Activated B cell treated with CpG ODN at 0.5 μM for 24 hours (primary cell): ENCODE data around the gene AQP9. TPM values are rescaled to one million over a fixed set of nuclear protein-coding genes. Genes with fewer than 3 reads are reported as not detected.

Experiments used
- ATAC-seq: fragments of 200-7000 bp; cut with Tn5 transposase; one replicate; pipeline ENCODE4 v1.10.0; 2021; ENCODE audit warnings: low read depth, mild to moderate bottlenecking, moderate library complexity
- CTCF ChIA-PET: fragments of 350-600 bp; sonication (Branson Sonifier 250); formaldehyde crosslinking; loops from one replicate; lab custom pipeline; 2021; ENCODE audit warnings: antibody characterized with exemption; lab: Charles Lee
- POLR2A ChIA-PET: fragments of 350-600 bp; sonication (Branson Sonifier 250); formaldehyde crosslinking; loops from one replicate; lab custom pipeline; 2021; ENCODE audit warnings: antibody characterized with exemption; lab: Charles Lee
- DNase-seq: peaks from one replicate; pipeline ENCODE4 v3.0.0; 2022
- H3K27ac Mint-ChIP-seq: one replicate; pipeline ENCODE4 v1.8.0; 2020; ENCODE audit warnings: mixed read lengths
- H3K27me3 Mint-ChIP-seq: one replicate; pipeline ENCODE4 v1.8.0; 2021; ENCODE audit warnings: mixed read lengths
- H3K36me3 Mint-ChIP-seq: one replicate; pipeline ENCODE4 v1.8.0; 2021; ENCODE audit warnings: low read depth, mixed read lengths
- H3K4me1 Mint-ChIP-seq: one replicate; pipeline ENCODE4 v1.8.0; 2021; ENCODE audit warnings: mixed read lengths
- H3K4me3 Mint-ChIP-seq: one replicate; pipeline ENCODE4 v1.8.0; 2020; ENCODE audit warnings: mild to moderate bottlenecking, mixed read lengths
- H3K9me3 Mint-ChIP-seq: one replicate; pipeline ENCODE4 v1.8.0; 2020; ENCODE audit warnings: mixed read lengths
- intact Hi-C: fragments of 100-400 bp; cut with micrococcal nuclease; formaldehyde crosslinking; loops from one replicate; pipeline ENCODE4 v1.15.1; 2024
- total RNA-seq: library from RNA; stranded (reverse); gene quantifications from 2 replicates; pipeline ENCODE4 v1.2.3, GENCODE V29; 2022
- TF ChIP-seq, protein P1 (sequence below): fragments of 200-600 bp; IDR thresholded peaks from one replicate; pipeline ENCODE4 v1.8.0; 2022; ENCODE audit warnings: antibody characterized with exemption, mild to moderate bottlenecking

The AQP9 gene
- total RNA-seq, 1 donor from 2014 or later, result not detected

DNA sequence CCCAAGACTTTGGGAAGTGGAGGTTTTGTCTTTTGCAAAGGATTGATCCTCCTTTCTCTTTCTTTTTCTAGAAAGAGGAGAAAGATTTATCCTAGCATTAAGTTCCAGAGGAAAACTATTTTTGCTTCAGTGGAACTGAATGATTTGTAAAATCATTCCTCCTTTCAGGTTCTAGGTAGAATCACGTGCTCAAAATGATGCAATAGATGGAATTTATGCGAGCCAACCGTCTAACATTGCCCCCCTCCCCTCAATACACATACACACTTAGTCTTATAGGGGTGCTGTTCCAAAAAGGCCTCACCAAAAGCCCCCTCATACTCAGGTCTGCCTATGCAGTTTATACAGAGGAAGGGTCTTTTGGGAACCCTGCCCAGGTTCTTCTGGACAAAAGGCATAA is 85.3 kb downstream of the AQP9 start:
- intact Hi-C loops, result no loop called here
- no peaks in the 10 kb centered on the region for H3K4me1 Mint-ChIP-seq
- no peak overlapping the region for H3K4me3 Mint-ChIP-seq
- no peak overlapping the region for H3K27ac Mint-ChIP-seq
- H3K27me3 Mint-ChIP-seq, result peaks cover 7% of the 10 kb centered on the region
- H3K36me3 Mint-ChIP-seq, result no peaks in the 10 kb centered on the region
- H3K9me3 Mint-ChIP-seq, result peaks cover 6% of the 10 kb centered on the region
- no peak for DNase-seq
- ATAC-seq, result no peak
- POLR2A ChIA-PET, result no interaction called here
- TF ChIP-seq, protein P1, sequence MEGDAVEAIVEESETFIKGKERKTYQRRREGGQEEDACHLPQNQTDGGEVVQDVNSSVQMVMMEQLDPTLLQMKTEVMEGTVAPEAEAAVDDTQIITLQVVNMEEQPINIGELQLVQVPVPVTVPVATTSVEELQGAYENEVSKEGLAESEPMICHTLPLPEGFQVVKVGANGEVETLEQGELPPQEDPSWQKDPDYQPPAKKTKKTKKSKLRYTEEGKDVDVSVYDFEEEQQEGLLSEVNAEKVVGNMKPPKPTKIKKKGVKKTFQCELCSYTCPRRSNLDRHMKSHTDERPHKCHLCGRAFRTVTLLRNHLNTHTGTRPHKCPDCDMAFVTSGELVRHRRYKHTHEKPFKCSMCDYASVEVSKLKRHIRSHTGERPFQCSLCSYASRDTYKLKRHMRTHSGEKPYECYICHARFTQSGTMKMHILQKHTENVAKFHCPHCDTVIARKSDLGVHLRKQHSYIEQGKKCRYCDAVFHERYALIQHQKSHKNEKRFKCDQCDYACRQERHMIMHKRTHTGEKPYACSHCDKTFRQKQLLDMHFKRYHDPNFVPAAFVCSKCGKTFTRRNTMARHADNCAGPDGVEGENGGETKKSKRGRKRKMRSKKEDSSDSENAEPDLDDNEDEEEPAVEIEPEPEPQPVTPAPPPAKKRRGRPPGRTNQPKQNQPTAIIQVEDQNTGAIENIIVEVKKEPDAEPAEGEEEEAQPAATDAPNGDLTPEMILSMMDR, result no peak
- CTCF ChIA-PET, result interaction anchor here (1.3 kb wide), 1 partner anchor 1305 kb away, joined by 3 read pairs; no protein-coding TSS in a partner anchor

DNA sequence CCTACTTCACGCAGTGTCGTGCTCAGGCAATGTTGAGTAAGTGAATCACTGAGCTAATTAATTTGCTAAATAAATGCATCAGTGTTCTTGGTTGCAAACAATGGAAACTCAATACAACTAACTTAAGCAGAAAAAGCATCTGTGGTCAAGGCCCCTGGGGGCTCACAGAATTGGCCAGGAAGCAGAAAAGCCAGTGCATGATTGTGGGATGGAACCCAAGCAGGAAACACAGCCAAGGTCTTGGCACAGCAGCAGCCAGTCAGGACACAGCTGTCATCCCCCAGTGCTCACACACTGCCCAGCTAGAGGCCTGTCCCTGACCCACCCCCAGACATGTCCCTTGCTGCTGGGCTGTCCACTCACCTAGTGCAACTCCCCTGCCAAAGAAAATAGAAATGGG is 85.9 kb downstream of the AQP9 start:
- Mint-ChIP-seq H3K4me3 (no peak overlapping the region), H3K27ac (no peak overlapping the region), H3K27me3 (peaks cover 14% of the 10 kb centered on the region), H3K4me1 (no peaks in the 10 kb centered on the region), H3K36me3 (no peaks in the 10 kb centered on the region), H3K9me3 (peaks cover 3% of the 10 kb centered on the region)
- intact Hi-C loops, result no loop called here
- no peak for ATAC-seq
- CTCF ChIA-PET, result interaction anchor here (1.3 kb wide), 1 partner anchor 1305 kb away, joined by 3 read pairs; no protein-coding TSS in a partner anchor
- TF ChIP-seq, protein P1, result no peak
- POLR2A ChIA-PET, result no interaction called here
- no peak for DNase-seq

DNA sequence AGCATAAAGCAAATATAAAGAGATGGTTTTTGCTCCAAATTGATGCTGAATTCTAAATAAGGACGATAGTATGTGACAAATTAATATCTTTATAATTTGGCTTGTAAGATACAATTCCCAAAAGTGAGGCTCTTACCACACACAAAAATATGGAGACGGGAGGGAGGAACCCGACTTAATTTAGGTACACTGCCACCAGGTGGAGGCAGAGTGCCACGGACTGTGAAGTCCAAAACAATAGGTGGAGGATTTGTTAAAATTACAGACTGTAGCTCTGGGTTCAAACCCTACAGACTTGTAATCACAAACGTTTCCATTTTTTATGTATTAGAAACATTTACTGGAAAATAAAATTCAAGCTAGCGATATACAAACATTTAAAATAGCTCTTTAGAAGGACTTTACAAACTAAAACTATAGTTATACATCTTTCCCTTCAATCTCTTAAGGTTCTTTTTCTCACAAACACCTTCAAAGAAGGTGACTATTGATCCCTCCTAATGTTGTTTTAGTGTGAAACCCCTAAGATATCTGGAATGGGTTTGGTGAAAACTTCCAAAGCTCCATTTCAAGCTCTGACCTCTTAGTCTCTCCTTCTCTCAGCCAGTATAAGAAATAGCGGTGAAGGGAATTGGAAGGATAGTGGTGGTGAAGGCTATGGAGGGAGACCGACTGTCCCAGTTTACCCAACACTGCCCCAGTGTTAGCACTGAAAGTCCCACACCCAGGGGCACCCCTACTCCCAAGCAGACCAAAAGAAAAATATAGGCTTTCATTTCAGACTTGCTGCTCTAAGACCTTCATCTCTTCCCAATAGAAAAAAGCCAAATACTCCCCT is 89.7 kb downstream of the AQP9 start:
- Mint-ChIP-seq H3K4me1 (no peaks in the 10 kb centered on the region), H3K36me3 (no peaks in the 10 kb centered on the region), H3K9me3 (no peaks in the 10 kb centered on the region), H3K27me3 (peaks cover 10% of the 10 kb centered on the region), H3K27ac (no peak overlapping the region), H3K4me3 (no peak overlapping the region)
- ChIA-PET CTCF (interaction anchor here (0.9 kb wide), 2 partner anchors 1301 to 1305 kb away, joined by 4 to 6 read pairs; no protein-coding TSS in a partner anchor), POLR2A (no interaction called here)
- ATAC-seq (no peak), DNase-seq (no peak)
- intact Hi-C loops, result loop anchor here (5.0 kb wide), 2 partner anchors 529 to 1274 kb away; no protein-coding TSS in a partner anchor
- TF ChIP-seq, protein P1, result no peak

DNA sequence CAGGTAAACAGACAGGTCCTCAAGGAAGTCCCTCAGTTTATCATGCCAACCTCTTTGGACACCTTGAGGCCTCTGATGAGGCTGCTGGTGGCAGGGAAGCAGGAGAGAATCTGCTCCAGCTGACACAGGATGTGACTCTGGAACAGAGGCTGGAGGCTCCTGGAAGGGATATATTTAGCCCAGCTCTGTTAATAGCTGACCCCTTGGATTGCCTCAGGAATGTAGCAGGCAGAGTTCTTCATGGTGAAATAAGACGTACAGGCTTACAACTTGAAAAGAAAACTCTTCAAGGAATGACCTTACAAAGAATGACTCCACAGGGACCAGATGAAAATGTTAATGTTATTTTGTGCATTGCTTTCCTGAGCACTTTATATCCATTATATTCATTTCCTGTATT is 90.5 kb downstream of the AQP9 start:
- intact Hi-C loops, result loop anchor here (5.0 kb wide), 2 partner anchors 529 to 1274 kb away; no protein-coding TSS in a partner anchor
- ATAC-seq (no peak), DNase-seq (no peak)
- Mint-ChIP-seq H3K9me3 (no peaks in the 10 kb centered on the region), H3K4me1 (no peaks in the 10 kb centered on the region), H3K36me3 (no peaks in the 10 kb centered on the region), H3K27ac (no peak overlapping the region), H3K27me3 (peaks cover 10% of the 10 kb centered on the region), H3K4me3 (no peak overlapping the region)
- ChIA-PET CTCF (no interaction called here), POLR2A (no interaction called here)
- TF ChIP-seq, protein P1, result no peak

DNA sequence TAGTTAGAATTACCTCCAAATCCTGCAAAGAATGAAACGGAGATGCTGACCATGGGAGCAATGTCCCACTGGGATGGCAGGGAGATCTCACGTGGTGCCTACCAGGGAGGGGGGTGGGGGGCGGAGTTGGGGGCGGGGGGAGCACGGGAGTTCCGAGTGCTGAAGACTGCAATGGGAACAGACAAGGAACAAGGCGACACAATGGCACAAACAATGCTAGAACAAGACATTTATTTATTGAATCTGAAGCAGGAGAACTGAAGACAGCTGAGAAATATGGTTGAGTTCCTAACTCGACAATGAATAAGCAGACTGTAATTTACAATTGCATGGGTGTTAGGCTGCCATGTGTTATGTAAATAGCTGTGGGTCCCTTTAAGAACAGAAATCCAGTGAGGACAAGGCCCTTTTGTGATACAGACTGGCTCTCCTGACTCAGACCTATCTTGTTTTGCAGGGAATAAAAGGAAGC is 91.2 kb downstream of the AQP9 start:
- Mint-ChIP-seq H3K27ac (no peak overlapping the region), H3K36me3 (no peaks in the 10 kb centered on the region), H3K9me3 (no peaks in the 10 kb centered on the region), H3K4me3 (no peak overlapping the region), H3K27me3 (peaks cover 12% of the 10 kb centered on the region), H3K4me1 (no peaks in the 10 kb centered on the region)
- DNase-seq, result no peak
- ChIA-PET POLR2A (no interaction called here), CTCF (interaction anchor here (1.3 kb wide), 1 partner anchor 1299 kb away, joined by 3 read pairs; no protein-coding TSS in a partner anchor)
- ATAC-seq, result no peak
- intact Hi-C loops, result loop anchor here (5.0 kb wide), 2 partner anchors 528 to 1273 kb away; no protein-coding TSS in a partner anchor
- TF ChIP-seq, protein P1, result no peak
